OCI-M2 (cell line): ENCODE results near the gene PMS2.
"Not testable (repeated sequence)": the region's sequence is repeated elsewhere in the genome, so short reads cannot be mapped to it uniquely, and the experiment has no call there.

Experiments used
- DNase-seq: peaks from one replicate; lab custom pipeline; 2025; ENCODE audit not compliant: unreplicated experiment; lab: John Stamatoyannopoulos, UW

Gene PMS2

GRCh38 chr7:5924180-5924579 lies 84.7 kb downstream of the PMS2 start:
- DNase-seq, result not testable (repeated sequence)
